HCT116 (cell line): ENCODE data around the gene PPP1R16B. TPM values are rescaled to one million over a fixed set of nuclear protein-coding genes. Genes with fewer than 3 reads are reported as not detected.

Experiments used
- ATAC-seq: fragments of 200-7000 bp; cut with Tn5 transposase; 2 replicates; pipeline ENCODE4 v1.9.1; 2020; ENCODE audit warnings: mild to moderate bottlenecking, moderate library complexity
- BruUV-seq: library from RNA; stranded (reverse); fragments of 400-500 nt; replicated peaks from 2 replicates; lab custom pipeline; 2021; lab: Mats Ljungman, UMichigan
- CTCF ChIA-PET: fragments of 300-600 bp; sonication (Branson Sonifier 250); formaldehyde crosslinking; loops from one replicate; lab custom pipeline; 2021; ENCODE audit warnings: antibody characterized with exemption; lab: Charles Lee
- POLR2A ChIA-PET: fragments of 300-600, 350-600 bp; sonication (Branson Sonifier 250); formaldehyde crosslinking; loops from one replicate; lab custom pipeline; 2021; ENCODE audit warnings: antibody characterized with exemption; lab: Charles Lee
- RAD21 ChIA-PET, 2 experiments: fragments of 300-600 bp; sonication (Branson Sonifier 250); formaldehyde crosslinking; loops; one replicate each; lab custom pipeline; 2023; ENCODE audit warnings: low total read pairs in 2 of 2; ENCODE audit not compliant: uncharacterized antibody in 2 of 2, unreplicated experiment in 2 of 2, low non-redundant PET in 1 of 2; lab: Charles Lee
- DNase-seq: peaks from one replicate; pipeline ENCODE4 v3.0.0-alpha.2; 2010; ENCODE audit warnings: low read depth, low spot score
- H2AFZ ChIP-seq: fragments of 200-600 bp; shearing (Covaris generic), sonication (generic); 2 replicates; pipeline ENCODE4 v1.6.1; 2017; ENCODE audit warnings: low read depth, mixed run types, mixed read lengths, antibody characterized with exemption, low read length; ENCODE audit not compliant: poor library complexity, severe bottlenecking
- H3K27ac ChIP-seq: 2 replicates; pipeline ENCODE4 v1.5.1; 2012; ENCODE audit warnings: low read depth, low read length
- H3K27me3 ChIP-seq: fragments of 200-600 bp; sonication (generic); 2 replicates; pipeline ENCODE4 v1.6.1; 2016; ENCODE audit warnings: mixed run types, low read length, mixed read lengths; ENCODE audit not compliant: insufficient read depth
- H3K36me3 ChIP-seq, 2 experiments: fragments of 200-500 bp in 1 of 2; fragments of 200-600 bp in 1 of 2; sonication (Bioruptor generic) in 1 of 2; sonication (generic) in 1 of 2; 2 replicates each; pipeline versions ENCODE4 v1.5.1 to v1.6.1; 2014 to 2016; ENCODE audit warnings: low read length in 2 of 2, inconsistent platforms in 1 of 2, mixed read lengths in 1 of 2, mixed run types in 1 of 2; ENCODE audit not compliant: insufficient read depth in 2 of 2, control insufficient read depth in 1 of 2
- H3K4me1 ChIP-seq, 2 experiments: fragments of 200-600 bp in 1 of 2; sonication (generic) in 1 of 2; 2 replicates each; pipeline versions ENCODE4 v1.5.1 to v1.6.1; 2012 to 2017; ENCODE audit warnings: low read length in 2 of 2, inconsistent platforms in 1 of 2, mild to moderate bottlenecking in 1 of 2, mixed read lengths in 1 of 2, mixed run types in 1 of 2, moderate library complexity in 1 of 2; ENCODE audit not compliant: insufficient read depth in 2 of 2, control insufficient read depth in 1 of 2
- H3K4me2 ChIP-seq: fragments of 200-600 bp; sonication (generic); 2 replicates; pipeline ENCODE4 v1.6.1; 2017; ENCODE audit warnings: mixed run types, low read length, mixed read lengths
- H3K4me3 ChIP-seq, 2 experiments: fragments of 200-600 bp in 1 of 2; sonication (generic) in 1 of 2; replicated peaks in 1 of 2; 2 replicates each; pipeline ENCODE4 v1.5.1; 2011 to 2016; ENCODE audit warnings: low read length in 2 of 2, control low read depth in 1 of 2, low read depth in 1 of 2, mild to moderate bottlenecking in 1 of 2, mixed read lengths in 1 of 2, mixed run types in 1 of 2
- H3K79me2 ChIP-seq: fragments of 200-600 bp; sonication (generic); 2 replicates; pipeline ENCODE4 v1.6.1; 2017; ENCODE audit warnings: mild to moderate bottlenecking, mixed run types, low read length, moderate library complexity, mixed read lengths; ENCODE audit not compliant: insufficient read depth
- H3K9ac ChIP-seq: fragments of 200-600 bp; sonication (generic); 2 replicates; pipeline ENCODE4 v1.6.1; 2016; ENCODE audit warnings: low read length, mixed read lengths
- H3K9me2 ChIP-seq: fragments of 200-600 bp; sonication (generic), shearing (Covaris generic); 2 replicates; pipeline ENCODE4 v1.6.1; 2017; ENCODE audit warnings: mixed run types, mild to moderate bottlenecking, moderate library complexity; ENCODE audit not compliant: insufficient read depth
- H3K9me3 ChIP-seq, 2 experiments: fragments of 200-500 bp in 1 of 2; fragments of 200-600 bp in 1 of 2; sonication (Bioruptor generic) in 1 of 2; sonication (generic) in 1 of 2; 2 replicates each; pipeline ENCODE4 v1.6.1; 2014 to 2017; ENCODE audit warnings: low read length in 2 of 2, mixed read lengths in 2 of 2, inconsistent platforms in 1 of 2, low read depth in 1 of 2, mild to moderate bottlenecking in 1 of 2, mixed run types in 1 of 2, moderate library complexity in 1 of 2; ENCODE audit not compliant: control insufficient read depth in 1 of 2, insufficient read depth in 1 of 2
- H4K20me1 ChIP-seq: fragments of 200-600 bp; sonication (generic), shearing (Covaris generic); 2 replicates; pipeline ENCODE4 v1.6.1; 2017; ENCODE audit warnings: mixed run types, mild to moderate bottlenecking, moderate library complexity; ENCODE audit not compliant: insufficient read depth
- CBX3 ChIP-seq: IDR thresholded peaks from 2 replicates; pipeline ENCODE4 v1.6.1; 2012; ENCODE audit warnings: low read depth
- CTCF ChIP-seq, 3 experiments: fragments of 200-600 bp in 1 of 3; sonication (generic) in 1 of 3; IDR thresholded peaks in 2 of 3; conservative IDR thresholded peaks in 1 of 3; 2 replicates each; pipeline ENCODE4 v1.5.1; 2012 to 2017; ENCODE audit warnings: low read depth in 2 of 3, low read length in 2 of 3, antibody characterized with exemption in 1 of 3, borderline replicate concordance in 1 of 3, control low read depth in 1 of 3, mild to moderate bottlenecking in 1 of 3, mixed read lengths in 1 of 3, mixed run types in 1 of 3, moderate library complexity in 1 of 3; ENCODE audit not compliant: insufficient read depth in 1 of 3
- EGR1 ChIP-seq: IDR thresholded peaks from 2 replicates; pipeline ENCODE4 v1.6.1; 2012; ENCODE audit warnings: low read depth
- ELF1 ChIP-seq: IDR thresholded peaks from 2 replicates; pipeline ENCODE4 v1.6.1; 2012; ENCODE audit warnings: low read depth, borderline replicate concordance
- EZH2 ChIP-seq: fragments of 200-600 bp; sonication (generic); IDR thresholded peaks from 2 replicates; pipeline ENCODE4 v1.6.1; 2017; ENCODE audit warnings: antibody characterized with exemption, mixed run types
- EZH2phosphoT487 ChIP-seq: fragments of 200-600 bp; IDR thresholded peaks from 2 replicates; pipeline ENCODE4 v1.6.1; 2018; ENCODE audit warnings: antibody characterized with exemption, borderline replicate concordance
- FOSL1 ChIP-seq: IDR thresholded peaks from 2 replicates; pipeline ENCODE4 v1.6.1; 2012; ENCODE audit warnings: low read depth
- JUND ChIP-seq: IDR thresholded peaks from 2 replicates; pipeline ENCODE4 v1.6.1; 2012
- MAX ChIP-seq: IDR thresholded peaks from 2 replicates; pipeline ENCODE4 v1.6.1; 2012
- POLR2A ChIP-seq: IDR thresholded peaks from 2 replicates; pipeline ENCODE4 v1.7.0; 2011; ENCODE audit warnings: borderline replicate concordance; ENCODE audit not compliant: insufficient read depth, insufficient read length; ENCODE audit errors: extremely low read depth
- POLR2AphosphoS5 ChIP-seq: IDR thresholded peaks from 2 replicates; pipeline ENCODE4 v1.6.1; 2011; ENCODE audit warnings: mild to moderate bottlenecking, low read depth, low read length, moderate library complexity
- RAD21 ChIP-seq: IDR thresholded peaks from 2 replicates; pipeline ENCODE4 v1.6.1; 2012; ENCODE audit warnings: low read depth, mild to moderate bottlenecking
- SRF ChIP-seq: IDR thresholded peaks from 2 replicates; pipeline ENCODE4 v1.6.1; 2012; ENCODE audit warnings: low read depth
- intact Hi-C: fragments of 100-400 bp; cut with micrococcal nuclease; formaldehyde crosslinking; loops from 2 replicates; pipeline ENCODE4 v1.10.0; 2022
- total RNA-seq: library from RNA; stranded (reverse); gene quantifications from one replicate; pipeline ENCODE4 v1.2.1, GENCODE V29; 2021; ENCODE audit not compliant: unreplicated experiment

PPP1R16B gene
- total RNA-seq, 1 experiment from 2014 or later: 0.52 TPM

- Histone ChIP-seq H4K20me1 (no peaks in the 10 kb centered on the region), H3K4me2 (no peak overlapping the region), H3K36me3 (no peaks in the 10 kb centered on the region), H3K4me3 (no peak overlapping the region), H3K27me3 (no peaks in the 10 kb centered on the region), H3K27ac (no peak overlapping the region), H3K9me2 (no peaks in the 10 kb centered on the region), H3K4me1 (peaks cover 3 to 9% of the 10 kb centered on the region in 2 experiments; a peak in 3 of 4 replicates), H3K9ac (no peak overlapping the region), H3K79me2 (no peaks in the 10 kb centered on the region), H3K9me3 (no peaks in the 10 kb centered on the region), H2AFZ (peak overlapping the region; percentile 39)
- ATAC-seq (peak; percentile 7; the same call in 1 of the 2 replicates), DNase-seq (no peak)
- ChIA-PET POLR2A (no interaction called here), CTCF (interaction anchor here (0.8 to 1.6 kb wide), 6 partner anchors 10 to 202 kb away, joined by 3 to 6 read pairs (median 5); partner anchors contain the start of gene FAM83D), RAD21 (no interaction called here)
- intact Hi-C loops: no loop called here
- TF ChIP-seq JUND (no peak), POLR2AphosphoS5 (no peak), EZH2 (no peak), SRF (no peak), FOSL1 (no peak), ELF1 (no peak), CTCF (IDR thresholded peaks at IDR 0.05 in 2 of 3, conservative IDR thresholded peaks at IDR 0.05 in 1 of 3; ENCODE audit: borderline replicate concordance in 1 of 3, insufficient read depth in 1 of 3, low read depth in 2 of 3, low read length in 2 of 3) (no peak), RAD21 (no peak), EZH2phosphoT487 (no peak), CBX3 (no peak), POLR2A (no peak), MAX (no peak), EGR1 (no peak)
- BruUV-seq: no TSS peak
Observed at GRCh38 chr20:38861071-38861401, 55.5 kb downstream of the PPP1R16B start.
